Hepatocyte (in vitro differentiated cells): ENCODE results near the gene COL4A1.

Source experiments
- CTCF ChIP-seq: fragments of 200-600 bp; sonication (generic); IDR thresholded peaks from 2 replicates; pipeline ENCODE4 v1.5.1; 2016; ENCODE audit warnings: antibody characterized with exemption, mild to moderate bottlenecking; ENCODE audit not compliant: poor library complexity
- EZH2 ChIP-seq: fragments of 200-600 bp; sonication (generic); IDR thresholded peaks from 2 replicates; pipeline ENCODE4 v1.6.1; 2016; ENCODE audit warnings: antibody characterized with exemption, mild to moderate bottlenecking, borderline replicate concordance

- no peak for TF ChIP-seq CTCF
- TF ChIP-seq EZH2: no peak
These were observed 23.0 kb upstream of the COL4A1 start for GRCh38 chr13:110329798-110330461.
